NOMO-1 treated with DMSO at 0.1 percent for 48 hours (cell line): Measurements from ENCODE around the gene RTP1.
"Not testable (repeated sequence)": the region's sequence is repeated elsewhere in the genome, so short reads cannot be mapped to it uniquely, and the experiment has no call there.

Source experiments
- DNase-seq: peaks from one replicate; lab custom pipeline; 2025; ENCODE audit not compliant: unreplicated experiment; lab: John Stamatoyannopoulos, UW

Gene RTP1

GRCh38 chr3:187237741-187238140 lies 40.5 kb downstream of the RTP1 start:
- no peak for DNase-seq

- DNase-seq: no peak
These were observed 41.0 kb downstream of the RTP1 start for GRCh38 chr3:187238239-187238638.

- DNase-seq: not testable (repeated sequence)
These were observed 41.5 kb downstream of the RTP1 start for GRCh38 chr3:187238835-187239234.

- DNase-seq: no peak
These were observed 45.1 kb downstream of the RTP1 start for GRCh38 chr3:187242435-187242834.

GRCh38 chr3:187242900-187243299 lies 45.6 kb downstream of the RTP1 start:
- no peak for DNase-seq

GRCh38 chr3:187243933-187244524 lies 46.7 kb downstream of the RTP1 start:
- no peak for DNase-seq

GRCh38 chr3:187247398-187247797 lies 50.1 kb downstream of the RTP1 start:
- no peak for DNase-seq
